Osteoblast (primary cell): ENCODE results near the gene TSPAN7. TPM values are rescaled to one million over a fixed set of nuclear protein-coding genes. Genes with fewer than 3 reads are reported as not detected.

Experiments used
- DNase-seq: peaks from one replicate; pipeline ENCODE4 v3.0.0; 2011; ENCODE audit warnings: low spot score, mixed read lengths; ENCODE audit not compliant: insufficient read length; ENCODE audit errors: missing footprints
- H2AFZ ChIP-seq: 2 replicates; pipeline ENCODE4 v1.6.0; 2011; ENCODE audit warnings: mild to moderate bottlenecking, low read length
- H3K27ac ChIP-seq: 2 replicates; pipeline ENCODE4 v1.5.1; 2011; ENCODE audit warnings: mild to moderate bottlenecking, low read depth, low read length, moderate library complexity
- H3K27me3 ChIP-seq: 2 replicates; pipeline ENCODE4 v1.6.0; 2012; ENCODE audit warnings: mild to moderate bottlenecking, control low read depth, inconsistent platforms, low read length, moderate library complexity; ENCODE audit not compliant: insufficient read depth
- H3K36me3 ChIP-seq: 2 replicates; pipeline ENCODE4 v1.5.1; 2011; ENCODE audit warnings: mild to moderate bottlenecking, low read length, control low read depth, moderate library complexity; ENCODE audit not compliant: insufficient read depth
- H3K4me1 ChIP-seq: 2 replicates; pipeline ENCODE4 v1.5.1; 2011; ENCODE audit warnings: mild to moderate bottlenecking, low read length, control low read depth, moderate library complexity; ENCODE audit not compliant: insufficient read depth
- H3K4me2 ChIP-seq: 2 replicates; pipeline ENCODE4 v1.6.0; 2011; ENCODE audit warnings: mild to moderate bottlenecking, low read length; ENCODE audit not compliant: insufficient read depth
- H3K4me3 ChIP-seq: fragments of 200-600 bp; sonication (generic); 3 replicates; pipeline ENCODE4 v1.5.1; 2012; ENCODE audit warnings: mild to moderate bottlenecking, low read length, inconsistent platforms; ENCODE audit not compliant: insufficient read depth
- H3K79me2 ChIP-seq: 2 replicates; pipeline ENCODE4 v1.6.0; 2012; ENCODE audit warnings: mild to moderate bottlenecking, low read length, control low read depth, inconsistent platforms; ENCODE audit not compliant: insufficient read depth
- H3K9me3 ChIP-seq: 2 replicates; pipeline ENCODE4 v1.5.1; 2011; ENCODE audit warnings: low read depth, low read length, control low read depth
- H4K20me1 ChIP-seq: 2 replicates; pipeline ENCODE4 v1.6.0; 2012; ENCODE audit warnings: mild to moderate bottlenecking, low read length, control low read depth; ENCODE audit not compliant: insufficient read depth
- CTCF ChIP-seq: IDR thresholded peaks from 2 replicates; pipeline ENCODE4 v1.5.1; 2011; ENCODE audit warnings: mild to moderate bottlenecking, low read depth, low read length, moderate library complexity; ENCODE audit errors: extremely low read depth
- total RNA-seq: library from RNA; depleted of rRNA; stranded (reverse); fragments of >200 nt; gene quantifications from 2 replicates; pipeline ENCODE4 v1.2.3, GENCODE V29; 2012

TSPAN7 gene
- total RNA-seq, 1 donor = 0.36 TPM

- H3K4me3 ChIP-seq = no peak overlapping the region
- no peaks in the 10 kb centered on the region for H3K9me3 ChIP-seq
- no peaks in the 10 kb centered on the region for H4K20me1 ChIP-seq
- H3K27me3 ChIP-seq = peaks cover 3% of the 10 kb centered on the region
- DNase-seq = no peak
- H2AFZ ChIP-seq = no peak overlapping the region
- no peak overlapping the region for H3K4me2 ChIP-seq
- TF ChIP-seq CTCF = no peak
- no peaks in the 10 kb centered on the region for H3K36me3 ChIP-seq
- no peak overlapping the region for H3K27ac ChIP-seq
- no peaks in the 10 kb centered on the region for H3K4me1 ChIP-seq
- no peaks in the 10 kb centered on the region for H3K79me2 ChIP-seq
Observed at GRCh38 chrX:38571058-38571457, 9.7 kb downstream of the TSPAN7 start.

- Histone ChIP-seq H3K9me3 (no peaks in the 10 kb centered on the region), H3K4me3 (no peak overlapping the region), H3K79me2 (no peaks in the 10 kb centered on the region), H4K20me1 (no peaks in the 10 kb centered on the region), H3K27ac (no peak overlapping the region), H3K36me3 (no peaks in the 10 kb centered on the region), H3K4me1 (no peaks in the 10 kb centered on the region), H3K27me3 (peaks cover 2% of the 10 kb centered on the region), H3K4me2 (no peak overlapping the region), H2AFZ (no peak overlapping the region)
- no peak for DNase-seq
- TF ChIP-seq CTCF = no peak
Observed at GRCh38 chrX:38574858-38575257, 13.5 kb downstream of the TSPAN7 start.

- no peak overlapping the region for H3K27ac ChIP-seq
- no peaks in the 10 kb centered on the region for H4K20me1 ChIP-seq
- no peak overlapping the region for H2AFZ ChIP-seq
- no peaks in the 10 kb centered on the region for H3K4me1 ChIP-seq
- no peaks in the 10 kb centered on the region for H3K79me2 ChIP-seq
- no peak overlapping the region for H3K4me3 ChIP-seq
- no peaks in the 10 kb centered on the region for H3K9me3 ChIP-seq
- H3K27me3 ChIP-seq = no peaks in the 10 kb centered on the region
- H3K4me2 ChIP-seq = no peak overlapping the region
- DNase-seq = no peak
- H3K36me3 ChIP-seq = no peaks in the 10 kb centered on the region
- TF ChIP-seq CTCF = no peak
Observed at GRCh38 chrX:38575888-38576287, 14.5 kb downstream of the TSPAN7 start.

- H3K36me3 ChIP-seq = no peaks in the 10 kb centered on the region
- no peak for DNase-seq
- no peaks in the 10 kb centered on the region for H3K4me1 ChIP-seq
- no peak overlapping the region for H3K27ac ChIP-seq
- H4K20me1 ChIP-seq = no peaks in the 10 kb centered on the region
- H3K4me2 ChIP-seq = no peak overlapping the region
- no peaks in the 10 kb centered on the region for H3K27me3 ChIP-seq
- no peak overlapping the region for H3K4me3 ChIP-seq
- no peak for TF ChIP-seq CTCF
- H3K9me3 ChIP-seq = no peaks in the 10 kb centered on the region
- H2AFZ ChIP-seq = no peak overlapping the region
- H3K79me2 ChIP-seq = no peaks in the 10 kb centered on the region
Observed at GRCh38 chrX:38577738-38578137, 16.4 kb downstream of the TSPAN7 start.
